Activated CD8-positive, alpha-beta memory T cell treated with anti-CD3 and anti-CD28 coated beads for 1 hour (primary cell): ENCODE measurements around the gene TMEM273.

Experiments used
- DNase-seq, 2 donors: peaks; one replicate each; pipeline ENCODE4 v3.0.0-alpha.2; 2020; ENCODE audit warnings: low read depth in 1 of 2; ENCODE audit errors: extremely low read depth in 1 of 2

TMEM273 gene

DNA sequence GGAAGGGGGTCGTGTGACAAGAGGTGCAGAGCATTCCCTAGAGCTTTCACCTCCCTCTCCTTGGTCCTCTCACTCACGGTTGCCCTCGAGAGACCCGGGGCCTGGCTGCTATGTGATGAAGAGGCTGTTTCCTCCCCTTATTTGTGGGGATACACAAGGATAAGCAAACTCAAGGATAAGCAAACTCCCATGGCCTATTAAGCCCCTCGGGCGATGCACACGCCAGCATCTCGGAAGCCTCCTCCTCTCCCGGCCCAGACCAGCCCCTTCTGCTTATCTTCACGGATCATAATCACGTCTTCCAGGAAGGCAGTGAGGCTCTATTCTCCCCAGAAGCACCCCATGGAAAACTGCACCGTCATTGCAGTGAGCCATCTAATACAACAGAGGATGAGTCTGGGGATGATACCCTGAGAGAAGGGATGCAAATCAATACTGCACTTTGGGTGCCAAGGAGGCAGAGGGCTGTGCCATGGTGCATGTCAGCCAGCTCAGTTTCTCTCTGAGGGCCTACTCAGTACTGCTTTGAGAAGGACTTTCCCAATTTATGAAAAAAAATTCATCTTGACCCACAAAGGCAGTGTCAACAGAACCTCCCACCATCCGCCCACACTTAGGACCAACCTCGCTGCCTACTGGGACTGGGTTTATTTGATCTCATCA lies 22.2 kb downstream of the TMEM273 start:
- no peak for DNase-seq

- no peak for DNase-seq
Observed at GRCh38 chr10:49165259-49165658, 22.9 kb downstream of the TMEM273 start.

GRCh38 chr10:49164559-49165188 lies 23.5 kb downstream of the TMEM273 start:
- DNase-seq = no peak

GRCh38 chr10:49163741-49164140 lies 24.4 kb downstream of the TMEM273 start:
- DNase-seq = no peak

- no peak for DNase-seq
Observed at GRCh38 chr10:49162761-49163310, 25.4 kb downstream of the TMEM273 start.

GRCh38 chr10:49162063-49162462 lies 26.1 kb downstream of the TMEM273 start:
- DNase-seq = no peak

GRCh38 chr10:49161411-49161997 lies 26.7 kb downstream of the TMEM273 start:
- DNase-seq = no peak

GRCh38 chr10:49160814-49161213 lies 27.4 kb downstream of the TMEM273 start:
- DNase-seq = no peak

DNA sequence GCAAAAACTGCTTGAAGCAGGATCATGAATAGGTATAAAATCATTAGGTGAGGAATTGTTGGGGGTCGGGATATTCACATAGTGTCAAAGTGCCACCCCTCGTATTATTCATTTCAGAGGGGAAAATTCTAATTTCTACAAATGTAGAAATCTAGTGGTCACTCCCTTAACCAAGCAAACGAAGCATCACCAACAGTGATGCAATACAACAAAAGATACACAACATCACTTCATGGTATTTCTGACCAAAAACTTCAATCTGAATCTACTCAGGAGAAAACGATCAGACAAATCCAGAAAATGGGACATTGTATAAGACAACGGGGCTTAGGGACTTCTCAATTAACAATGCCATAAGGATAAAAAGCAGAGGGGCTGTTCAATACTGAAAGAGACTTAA lies 28.1 kb downstream of the TMEM273 start:
- DNase-seq = no peak

GRCh38 chr10:49158915-49159314 lies 29.3 kb downstream of the TMEM273 start:
- no peak for DNase-seq

DNA sequence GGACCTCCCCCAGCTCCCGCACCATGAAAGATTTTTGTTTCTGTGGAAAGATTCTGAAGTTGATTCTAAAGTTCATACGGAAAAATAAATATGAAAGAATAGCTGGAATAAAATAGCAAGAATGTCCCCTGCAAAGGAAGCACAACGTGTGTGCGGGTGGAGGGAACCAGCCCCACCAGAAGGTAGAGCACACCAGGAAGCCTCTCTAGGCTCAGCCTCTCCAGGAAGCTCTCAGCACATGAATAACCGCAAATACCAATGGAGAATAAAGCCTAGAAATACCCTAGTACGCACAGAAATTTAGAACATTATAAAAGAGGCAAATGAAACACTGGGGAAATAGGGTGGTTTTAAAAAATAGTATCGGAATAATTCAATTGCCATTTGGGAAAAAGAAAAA lies 29.8 kb downstream of the TMEM273 start:
- no peak for DNase-seq

DNA sequence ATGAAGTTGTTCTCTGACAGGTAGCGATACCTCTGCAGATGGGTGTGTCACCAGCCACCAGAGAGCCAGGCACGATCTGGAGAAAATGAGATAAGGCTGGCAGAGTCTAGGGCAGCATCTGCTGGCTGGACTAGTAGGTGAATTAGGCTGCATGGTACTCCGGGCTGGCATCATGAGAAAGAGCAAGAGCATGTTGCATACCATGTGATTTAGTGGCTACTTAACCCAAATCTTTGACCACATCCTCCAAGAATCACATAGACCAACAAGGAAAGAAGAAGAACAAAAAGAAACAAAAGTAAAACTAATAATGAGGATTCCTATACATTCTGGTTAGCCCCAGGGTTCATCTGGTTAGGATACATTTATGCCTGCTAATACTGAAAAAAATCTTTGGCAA lies 31.0 kb downstream of the TMEM273 start:
- no peak for DNase-seq

- no peak for DNase-seq
Observed at GRCh38 chr10:49154641-49155040, 33.5 kb downstream of the TMEM273 start.

- DNase-seq = no peak
Observed at GRCh38 chr10:49153971-49154370, 34.2 kb downstream of the TMEM273 start.

DNA sequence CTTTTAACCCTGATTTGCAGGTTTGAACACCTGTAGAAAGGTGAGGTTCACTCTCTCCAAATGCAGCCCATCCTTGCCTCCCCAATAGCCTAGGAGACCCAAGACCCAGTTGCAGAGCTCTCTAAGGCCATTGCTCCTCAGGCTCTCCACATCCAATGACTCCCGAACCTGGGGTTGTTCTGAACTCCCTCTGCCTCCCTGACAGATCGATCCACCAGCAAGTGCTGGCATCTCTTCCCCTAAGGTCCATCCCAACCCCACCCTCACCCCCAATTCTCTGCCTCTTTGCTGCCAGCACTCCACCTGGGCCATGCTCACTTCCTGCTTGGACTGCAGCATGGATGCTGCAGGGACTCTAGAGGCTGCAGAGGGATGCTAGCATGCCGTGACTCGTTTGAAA lies 35.1 kb downstream of the TMEM273 start:
- DNase-seq = no peak

DNA sequence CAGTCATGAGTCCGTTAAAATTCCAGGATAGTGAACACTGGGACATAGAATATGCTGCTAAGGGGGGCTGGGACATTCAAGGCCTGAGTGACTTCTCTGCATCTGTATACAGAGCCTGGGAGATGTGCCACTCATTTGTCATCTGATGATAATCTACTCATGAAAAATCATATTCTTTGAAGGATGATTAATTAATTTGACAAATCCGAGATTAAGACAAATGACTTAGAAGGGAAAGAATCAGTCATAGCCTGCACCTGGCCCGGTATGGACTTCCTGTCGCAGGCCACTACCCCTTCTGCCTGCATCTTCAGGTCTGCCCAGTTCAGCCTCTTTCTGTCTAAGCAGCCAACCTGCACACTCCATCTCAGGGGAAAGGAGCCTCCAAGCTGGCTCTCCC lies 35.5 kb downstream of the TMEM273 start:
- no peak for DNase-seq

DNA sequence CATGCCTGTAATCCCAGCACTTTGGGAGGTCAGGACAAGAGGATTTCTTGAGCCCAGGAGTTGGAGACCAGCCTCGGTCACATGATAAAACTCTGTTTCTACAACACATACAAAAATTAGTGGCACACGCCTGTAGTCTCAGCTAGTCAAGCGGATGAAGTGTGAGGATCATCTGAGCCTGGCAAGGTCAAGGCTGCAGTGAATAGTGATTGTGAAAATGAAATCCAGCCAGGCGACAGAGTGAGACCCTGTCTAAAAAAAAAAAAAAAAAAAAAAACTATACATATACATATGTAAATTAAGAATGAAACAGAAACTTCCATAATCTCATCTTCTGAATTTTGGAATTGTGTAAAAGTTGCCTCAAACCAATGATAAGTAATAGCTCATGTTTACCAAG lies 36.2 kb downstream of the TMEM273 start:
- no peak for DNase-seq

- DNase-seq = no peak
Observed at GRCh38 chr10:49151481-49151880, 36.7 kb downstream of the TMEM273 start.

DNA sequence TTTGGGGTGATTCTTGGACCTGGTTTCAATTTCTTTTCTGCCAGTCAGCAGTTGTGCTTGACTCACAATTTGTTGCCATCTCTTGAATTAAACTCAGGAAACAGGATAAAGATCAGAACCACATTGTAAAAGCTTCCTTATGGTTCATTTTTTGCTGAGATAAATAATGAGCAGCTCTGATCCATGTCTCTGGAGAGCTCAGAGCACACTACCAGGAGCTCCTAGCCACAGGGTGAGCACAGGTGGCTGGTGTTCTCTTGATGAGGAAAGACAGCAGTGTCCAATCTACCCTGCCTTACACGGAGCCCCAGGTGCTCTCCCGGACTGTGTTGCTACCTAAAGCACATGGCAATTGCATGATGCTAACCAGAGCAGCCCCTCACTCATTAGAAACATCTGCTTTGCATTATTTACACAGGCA lies 37.2 kb downstream of the TMEM273 start:
- no peak for DNase-seq

DNA sequence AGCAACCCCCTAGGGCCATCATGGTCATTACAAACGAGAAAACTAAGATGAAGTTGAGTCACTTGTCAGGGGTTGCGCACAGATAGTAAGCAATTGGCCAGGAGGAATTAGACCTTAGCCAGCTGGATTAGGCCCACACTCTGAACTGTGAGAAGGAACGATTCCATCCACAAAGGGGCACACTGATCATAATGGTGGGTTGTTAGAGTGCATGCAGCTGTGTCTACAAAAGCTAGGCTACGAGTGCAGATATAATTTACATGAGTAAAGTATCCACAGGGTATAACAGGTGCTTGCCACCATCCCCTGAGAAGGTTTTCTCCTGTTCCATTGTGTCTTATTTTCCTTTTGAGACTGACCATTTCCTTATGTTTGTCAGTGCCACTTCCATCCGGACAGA lies 37.8 kb downstream of the TMEM273 start:
- no peak for DNase-seq

DNA sequence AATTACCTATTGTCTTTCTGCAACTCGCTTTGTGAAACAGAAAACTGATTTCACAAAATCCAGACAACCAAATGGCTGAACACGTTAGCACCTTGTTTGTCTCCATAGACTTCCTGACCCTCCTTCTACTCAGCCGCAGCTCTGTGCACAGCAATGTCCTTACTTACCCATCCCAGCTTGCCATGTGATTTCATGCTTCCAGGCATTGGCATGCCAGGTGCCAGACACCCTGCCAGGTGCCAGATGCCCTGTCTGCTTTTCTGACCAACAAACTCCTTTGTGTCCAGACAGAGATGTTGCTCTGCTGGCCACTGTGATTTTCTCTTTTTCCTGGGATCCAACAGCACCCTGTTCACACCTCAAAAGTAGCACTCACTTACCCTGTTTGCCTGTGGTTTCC lies 38.3 kb downstream of the TMEM273 start:
- no peak for DNase-seq

- DNase-seq = no peak
Observed at GRCh38 chr10:49144058-49144720, 44.0 kb downstream of the TMEM273 start.
